B cell (primary cell): Measurements from ENCODE around the gene GNG2. TPM values are rescaled to one million over a fixed set of nuclear protein-coding genes. Genes with fewer than 3 reads are reported as not detected.

Experiments
- ATAC-seq: fragments of 200-7000 bp; cut with Tn5 transposase; one replicate; pipeline ENCODE4 v1.10.0; 2021; ENCODE audit warnings: low read depth, mild to moderate bottlenecking, moderate number of reproducible peaks, moderate library complexity
- CTCF ChIA-PET: fragments of 350-600 bp; sonication (Branson Sonifier 250); formaldehyde crosslinking; loops from one replicate; lab custom pipeline; 2021; ENCODE audit warnings: antibody characterized with exemption, inconsistent platforms; lab: Charles Lee
- POLR2A ChIA-PET: fragments of 350-600 bp; sonication (Branson Sonifier 250); formaldehyde crosslinking; loops from one replicate; lab custom pipeline; 2021; ENCODE audit warnings: antibody characterized with exemption; lab: Charles Lee
- DNase-seq: peaks from one replicate; pipeline ENCODE4 v3.0.0; 2013
- H2AFZ ChIP-seq: 2 replicates; pipeline ENCODE4 v1.6.1; 2012; ENCODE audit warnings: mild to moderate bottlenecking, low read depth, low read length; ENCODE audit not compliant: insufficient read depth, poor library complexity, severe bottlenecking
- H3K27ac ChIP-seq, 2 donors: 1 replicate in 1 of 2; 2 replicates in 1 of 2; pipeline ENCODE4 v1.5.1; 2012 to 2013; ENCODE audit warnings: low read length in 2 of 2, mild to moderate bottlenecking in 2 of 2, moderate library complexity in 1 of 2
- H3K27me3 ChIP-seq, 4 experiments: fragments of 200-600 bp in 1 of 4; sonication (generic) in 1 of 4; replicated peaks in 1 of 4; 1 replicate in 2 of 4; 2 replicates in 2 of 4; pipeline versions ENCODE4 v1.6.1 to v1.7.0; 2013 to 2016; ENCODE audit warnings: low read length in 3 of 4, mild to moderate bottlenecking in 2 of 4, mixed read lengths in 1 of 4, moderate library complexity in 1 of 4; ENCODE audit not compliant: insufficient read depth in 4 of 4, control insufficient read depth in 3 of 4; ENCODE audit errors: control extremely low read depth in 1 of 4
- H3K36me3 ChIP-seq, 2 experiments: replicated peaks in 1 of 2; 1 replicate in 1 of 2; 2 replicates in 1 of 2; pipeline versions ENCODE4 v1.6.1 to v1.7.1; 2013; ENCODE audit warnings: low read length in 1 of 2; ENCODE audit not compliant: insufficient read depth in 2 of 2, control insufficient read depth in 1 of 2; ENCODE audit errors: control extremely low read depth in 1 of 2, extremely low read depth in 1 of 2
- H3K4me1 ChIP-seq, 2 donors: fragments of 200-600 bp in 1 of 2; sonication (generic) in 1 of 2; 1 replicate in 1 of 2; 2 replicates in 1 of 2; pipeline versions ENCODE4 v1.5.1 to v1.6.1; 2013 to 2017; ENCODE audit warnings: low read length in 2 of 2; ENCODE audit not compliant: control insufficient read depth in 2 of 2, insufficient read depth in 2 of 2
- H3K4me2 ChIP-seq: replicated peaks from 2 replicates; pipeline ENCODE3; 2012; ENCODE audit warnings: mild to moderate bottlenecking, low read depth, low read length; ENCODE audit not compliant: poor library complexity, severe bottlenecking
- H3K4me3 ChIP-seq, 5 experiments: fragments of 200-600 bp in 1 of 5; sonication (generic) in 1 of 5; 1 replicate in 3 of 5; 2 replicates in 2 of 5; pipeline versions ENCODE4 v1.5.1 to v1.7.0; 2011 to 2016; ENCODE audit warnings: low read length in 4 of 5, mild to moderate bottlenecking in 4 of 5, low read depth in 2 of 5, control low read depth in 1 of 5, moderate library complexity in 1 of 5; ENCODE audit not compliant: insufficient read depth in 1 of 5; ENCODE audit errors: control extremely low read depth in 1 of 5, extremely low read depth in 1 of 5
- H3K79me2 ChIP-seq: fragments of 200-600 bp; sonication (generic); one replicate; pipeline ENCODE4 v1.6.0; 2016; ENCODE audit warnings: low read length; ENCODE audit not compliant: control insufficient read depth, insufficient read depth
- H3K9ac ChIP-seq: fragments of 200-600 bp; sonication (generic); 2 replicates; pipeline ENCODE4 v1.6.1; 2017; ENCODE audit warnings: mild to moderate bottlenecking, low read length, moderate library complexity
- H3K9me3 ChIP-seq, 3 donors: one replicate each; pipeline versions ENCODE4 v1.6.1 to v1.7.1; 2013; ENCODE audit warnings: low read length in 2 of 3; ENCODE audit not compliant: control insufficient read depth in 2 of 3, insufficient read depth in 1 of 3; ENCODE audit errors: control extremely low read depth in 1 of 3
- H4K20me1 ChIP-seq: 2 replicates; pipeline ENCODE4 v1.6.0; 2012; ENCODE audit warnings: mild to moderate bottlenecking, low read length; ENCODE audit not compliant: insufficient read depth, control insufficient read depth, poor library complexity, severe bottlenecking
- H3K27ac Mint-ChIP-seq: one replicate; pipeline ENCODE4 v1.8.0; 2021; ENCODE audit warnings: mixed read lengths
- H3K27me3 Mint-ChIP-seq: one replicate; pipeline ENCODE4 v1.8.0; 2021; ENCODE audit warnings: mixed read lengths
- H3K4me1 Mint-ChIP-seq: one replicate; pipeline ENCODE4 v1.8.0; 2021; ENCODE audit warnings: mixed read lengths
- H3K4me3 Mint-ChIP-seq: one replicate; pipeline ENCODE4 v1.8.0; 2021; ENCODE audit warnings: mixed read lengths
- H3K9me3 Mint-ChIP-seq: one replicate; pipeline ENCODE4 v1.8.0; 2022; ENCODE audit warnings: mixed read lengths; ENCODE audit not compliant: insufficient read depth
- CTCF ChIP-seq: fragments of 200-600 bp; IDR thresholded peaks from one replicate; pipeline ENCODE4 v1.8.0; 2022; ENCODE audit warnings: antibody characterized with exemption, mild to moderate bottlenecking
- EZH2 ChIP-seq: IDR thresholded peaks from 2 replicates; pipeline ENCODE4 v1.6.1; 2012; ENCODE audit warnings: borderline replicate concordance, low read depth, mild to moderate bottlenecking, moderate library complexity, low read length; ENCODE audit not compliant: insufficient read depth, poor library complexity, severe bottlenecking
- WGBS: methylation state at CpG from one replicate; pipeline ENCODE4 v1.1.5; 2013; ENCODE audit warnings: missing lambda C conversion rate; ENCODE audit not compliant: insufficient coverage; 5-methylcytosine and 5-hydroxymethylcytosine counted together
- intact Hi-C: fragments of 100-400 bp; cut with micrococcal nuclease; formaldehyde crosslinking; loops from one replicate; pipeline ENCODE4 v1.10.0; 2022
- polyA plus RNA-seq: library from polyadenylated mRNA; depleted of rRNA; stranded (reverse); fragments of >200 nt; gene quantifications from 2 replicates; pipeline ENCODE4 v1.2.3, GENCODE V29; 2012
- total RNA-seq, 2 donors: library from RNA; stranded (reverse); fragments of 120-200 nt in 1 of 2; gene quantifications; 1 replicate in 1 of 2; 2 replicates in 1 of 2; pipeline versions ENCODE4 v1.2.3 to v1.2.4, GENCODE V29; 2013 to 2022

The GNG2 gene
- total and polyA plus RNA-seq, 2 donors (not counting 1 experiment from before 2014, with no cell fraction given): 21.9 to 57.6 TPM

GRCh38 chr14:51846631-51847488 lies 13.6 kb upstream of the GNG2 start:
- no peaks in the 10 kb centered on the region for H3K9me3 Mint-ChIP-seq
- peak overlapping the region; percentile 98 for H3K27ac ChIP-seq
- ChIA-PET POLR2A (interaction anchor here (2.8 kb wide), 1 partner anchor 14 kb away, joined by 20 read pairs; the partner anchor contains the start of gene GNG2), CTCF (interaction anchor here (0.7 to 4.5 kb wide), 8 partner anchors 11 to 132 kb away, joined by 3 to 34 read pairs (median 3); partner anchors contain the start of gene GNG2)
- peak overlapping the region; percentile 97 for H3K27ac Mint-ChIP-seq
- H3K4me1 ChIP-seq: peaks cover 50 to 63% of the 10 kb centered on the region in 2 donors
- TF ChIP-seq EZH2 (no peak), CTCF (no peak)
- H3K27me3 ChIP-seq: no peaks in the 10 kb centered on the region
- peaks cover 0 to 2% (median 0%) of the 10 kb centered on the region in 3 donors for H3K9me3 ChIP-seq
- peak overlapping the region; percentile 90 for H3K4me2 ChIP-seq
- peak overlapping the region; percentile 94 for H3K9ac ChIP-seq
- no peaks in the 10 kb centered on the region for H3K79me2 ChIP-seq
- intact Hi-C loops: loop anchor here (1.0 to 10.0 kb wide), 13 partner anchors 13 to 1782 kb away; partner anchors contain the start of genes FRMD6, GNG2, GNPNAT1 and GPR137C
- H3K36me3 ChIP-seq: no peaks in the 10 kb centered on the region
- peak overlapping the region; percentile 86 for H3K4me3 Mint-ChIP-seq
- no peaks in the 10 kb centered on the region for H3K27me3 Mint-ChIP-seq
- H3K4me1 Mint-ChIP-seq: peaks cover 75% of the 10 kb centered on the region
- DNase-seq (peak; percentile 96), ATAC-seq (peak; percentile 79)
- peak overlapping the region; percentile 20 for H2AFZ ChIP-seq
- H4K20me1 ChIP-seq: no peaks in the 10 kb centered on the region
- under 1% methylated on average over 13 of the region's 16 CpGs for WGBS
- peak overlapping the region; percentile 57 to 89 (median 72) for H3K4me3 ChIP-seq

- Histone ChIP-seq H3K4me3 (peak overlapping the region in 1 of 5 experiments; percentile 22), H4K20me1 (no peaks in the 10 kb centered on the region), H3K27me3 (no peaks in the 10 kb centered on the region), H2AFZ (no peak overlapping the region), H3K4me2 (peak overlapping the region; percentile 90), H3K4me1 (peaks cover 50 to 63% of the 10 kb centered on the region in 2 donors), H3K36me3 (no peaks in the 10 kb centered on the region), H3K9ac (no peak overlapping the region), H3K27ac (peak overlapping the region; percentile 98), H3K79me2 (no peaks in the 10 kb centered on the region), H3K9me3 (peaks cover 0 to 2% (median 0%) of the 10 kb centered on the region in 3 donors)
- WGBS: 0% methylated on average over 2 of the region's 4 CpGs
- intact Hi-C loops: loop anchor here (1.0 to 10.0 kb wide), 13 partner anchors 13 to 1783 kb away; partner anchors contain the start of genes FRMD6, GNG2, GNPNAT1 and GPR137C
- peaks cover 75% of the 10 kb centered on the region for H3K4me1 Mint-ChIP-seq
- POLR2A ChIA-PET: interaction anchor here (2.8 kb wide), 1 partner anchor 13 kb away, joined by 20 read pairs; the partner anchor contains the start of gene GNG2
- CTCF ChIA-PET: interaction anchor here (0.7 to 4.5 kb wide), 6 partner anchors 10 to 131 kb away, joined by 3 to 34 read pairs (median 4); partner anchors contain the start of gene GNG2
- peak overlapping the region; percentile 97 for H3K27ac Mint-ChIP-seq
- H3K9me3 Mint-ChIP-seq: no peaks in the 10 kb centered on the region
- H3K4me3 Mint-ChIP-seq: peak overlapping the region; percentile 86
- TF ChIP-seq CTCF: peak; percentile 38
- TF ChIP-seq EZH2: no peak
- DNase-seq (no peak), ATAC-seq (no peak)
- H3K27me3 Mint-ChIP-seq: no peaks in the 10 kb centered on the region
Observed at GRCh38 chr14:51847489-51847796, 13.0 kb upstream of the GNG2 start.
